Sigmoid colon (tissue), 7 donors: Measurements from ENCODE around the gene CDK11B. TPM values are rescaled to one million over a fixed set of nuclear protein-coding genes. Genes with fewer than 3 reads are reported as not detected.
"Not testable (repeated sequence)": the region's sequence is repeated elsewhere in the genome, so short reads cannot be mapped to it uniquely, and the experiment has no call there.

ENCODE experiments used
- DNase-seq: peaks from one replicate; pipeline ENCODE4 v3.0.0-alpha.2; 2019
- H3K27ac ChIP-seq, 4 donors: fragments of 200-600 bp; sonication (generic); one replicate each; pipeline ENCODE4 v1.5.1; 2016 to 2019; ENCODE audit warnings: mild to moderate bottlenecking in 1 of 4
- H3K27me3 ChIP-seq, 3 donors: fragments of 200-600 bp; sonication (generic); one replicate each; pipeline ENCODE4 v1.5.1; 2019; ENCODE audit warnings: mild to moderate bottlenecking in 1 of 3
- H3K36me3 ChIP-seq, 4 donors: fragments of 200-600 bp; sonication (generic); one replicate each; pipeline ENCODE4 v1.5.1; 2016 to 2019
- H3K4me1 ChIP-seq, 4 donors: fragments of 200-600 bp; sonication (generic); one replicate each; pipeline ENCODE4 v1.5.1; 2017 to 2019
- H3K4me3 ChIP-seq, 4 donors: fragments of 200-600 bp; sonication (generic); one replicate each; pipeline ENCODE4 v1.5.1; 2017 to 2019; ENCODE audit warnings: mild to moderate bottlenecking in 2 of 4, moderate library complexity in 1 of 4
- H3K9me3 ChIP-seq, 4 donors: fragments of 200-600 bp in 3 of 4; sonication (generic) in 3 of 4; one replicate each; pipeline versions ENCODE4 v1.5.1 to v1.6.1; 2013 to 2019
- EP300 ChIP-seq, 4 donors: sonication (generic); formaldehyde crosslinking; IDR thresholded peaks; one replicate each; pipeline ENCODE4 v1.6.1; 2017; ENCODE audit warnings: antibody characterized with exemption in 4 of 4
- POLR2A ChIP-seq, 2 donors: fragments of 450-650 bp; IDR thresholded peaks; one replicate each; pipeline ENCODE4 v1.6.1; 2016; ENCODE audit warnings: antibody characterized with exemption in 2 of 2, mild to moderate bottlenecking in 2 of 2, moderate library complexity in 2 of 2
- POLR2AphosphoS5 ChIP-seq, 4 donors: sonication (generic); formaldehyde crosslinking; IDR thresholded peaks; one replicate each; pipeline ENCODE4 v1.6.1; 2017; ENCODE audit warnings: antibody characterized with exemption in 4 of 4
- WGBS, 2 donors: extraction: QIAGEN DNeasy Blood & Tissue Kit; methylation state at CpG; one replicate each; pipeline ENCODE4 v1.1.7; 2013; 5-methylcytosine and 5-hydroxymethylcytosine counted together
- intact Hi-C: fragments of 100-400 bp; cut with DNase I; formaldehyde crosslinking; loops from one replicate; pipeline ENCODE4 v1.15.1; 2023
- polyA plus RNA-seq, 3 donors: library from polyadenylated mRNA; stranded (reverse); fragments of 200-250 nt; gene quantifications; one replicate each; pipeline ENCODE4 v1.2.3, GENCODE V29; 2013
- total RNA-seq, 4 donors: library from RNA; depleted of rRNA; stranded (reverse); fragments of >200 nt; gene quantifications; one replicate each; pipeline ENCODE4 v1.1.0, GENCODE V29; 2016
- TF ChIP-seq, protein P1 (sequence below), 4 experiments: fragments of 450-650 bp in 3 of 4; fragments of 200-600 bp in 1 of 4; IDR thresholded peaks; one replicate each; pipeline ENCODE4 v1.5.1; 2016 to 2019; ENCODE audit warnings: antibody characterized with exemption in 4 of 4, mild to moderate bottlenecking in 3 of 4, moderate library complexity in 2 of 4
- donor health status: healthy with polysubstance abuse.
- donor health status: Bipolar disorder and iron deficiency.
- donor health status: healthy.

CDK11B gene
- total RNA-seq (10 to 100 TPM; 23.9 to 51.0 (median 27.8) TPM), polyA plus RNA-seq (10 to 100 TPM; 30.0 to 38.4 (median 37.9) TPM)

DNA sequence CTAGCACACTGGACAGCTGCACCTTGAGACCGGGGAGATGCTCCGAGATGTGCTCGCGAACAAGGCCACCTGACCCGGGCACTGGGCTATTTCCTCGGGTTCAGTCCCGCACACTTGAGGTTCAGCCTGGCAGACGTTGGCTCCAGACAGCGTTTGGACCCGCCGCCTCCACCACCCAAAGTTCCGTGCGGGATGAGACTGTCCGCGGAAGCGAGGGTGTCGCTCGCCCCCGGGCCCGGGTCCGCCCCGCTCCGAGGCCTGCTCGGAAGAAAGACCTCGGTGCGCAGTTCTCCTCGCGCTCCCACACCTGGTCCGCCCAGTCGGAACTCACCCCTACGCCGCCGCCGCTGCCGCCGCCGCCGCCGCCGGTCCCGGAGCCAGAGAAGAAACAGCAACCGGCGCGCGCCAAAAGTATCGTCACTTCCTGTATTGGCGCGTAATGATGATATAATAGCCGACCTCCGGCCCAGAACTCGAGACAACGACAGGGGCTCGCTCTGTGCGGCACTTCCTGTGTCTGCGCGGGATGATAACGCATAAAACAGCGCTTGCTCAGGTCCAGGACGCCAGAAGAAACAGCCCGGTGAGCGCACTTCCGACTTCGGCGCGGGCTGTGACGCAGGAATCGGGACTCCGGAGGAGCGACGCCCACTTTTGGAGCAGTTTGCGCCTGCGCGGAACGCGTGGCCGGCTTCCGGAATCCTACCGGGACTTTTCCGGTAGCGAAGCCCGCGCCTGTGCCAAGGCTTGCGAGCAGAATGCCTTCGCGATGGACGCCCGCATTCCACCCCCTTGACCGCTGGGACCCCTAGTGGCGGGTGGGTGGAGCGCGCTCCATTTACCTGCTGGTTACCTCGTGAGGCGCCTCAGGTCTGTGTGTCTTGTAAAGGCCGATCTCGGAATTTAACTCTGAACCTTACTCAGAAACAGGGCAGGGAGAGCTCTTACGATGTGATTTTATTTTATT is at the start of gene CDK11B:
Gene CDK11B, minus strand, starts transcription at position 422 of the 967 bp plus-strand sequence. CDS start 1,519 bp downstream, outside the sequence.
- Histone ChIP-seq H3K36me3 (peaks cover 15 to 39% (median 25%) of the 10 kb centered on the region in 4 donors), H3K4me1 (peaks cover 0 to 12% (median 4%) of the 10 kb centered on the region in 4 donors), H3K27ac (peak within 1 kb of the TSS; percentile 87 to 97 (median 94)), H3K4me3 (peak within 1 kb of the TSS; percentile 56 to 80 (median 61))
- TF ChIP-seq POLR2A (IDR thresholded peaks at IDR 0.05) (peak; percentile 36 to 37), EP300 (IDR thresholded peaks at IDR 0.05) (peak in 2 of 4 donors; percentile 40 to 69), POLR2AphosphoS5 (IDR thresholded peaks at IDR 0.05) (peak; percentile 53 to 86 (median 82))
- TF ChIP-seq, protein P1, sequence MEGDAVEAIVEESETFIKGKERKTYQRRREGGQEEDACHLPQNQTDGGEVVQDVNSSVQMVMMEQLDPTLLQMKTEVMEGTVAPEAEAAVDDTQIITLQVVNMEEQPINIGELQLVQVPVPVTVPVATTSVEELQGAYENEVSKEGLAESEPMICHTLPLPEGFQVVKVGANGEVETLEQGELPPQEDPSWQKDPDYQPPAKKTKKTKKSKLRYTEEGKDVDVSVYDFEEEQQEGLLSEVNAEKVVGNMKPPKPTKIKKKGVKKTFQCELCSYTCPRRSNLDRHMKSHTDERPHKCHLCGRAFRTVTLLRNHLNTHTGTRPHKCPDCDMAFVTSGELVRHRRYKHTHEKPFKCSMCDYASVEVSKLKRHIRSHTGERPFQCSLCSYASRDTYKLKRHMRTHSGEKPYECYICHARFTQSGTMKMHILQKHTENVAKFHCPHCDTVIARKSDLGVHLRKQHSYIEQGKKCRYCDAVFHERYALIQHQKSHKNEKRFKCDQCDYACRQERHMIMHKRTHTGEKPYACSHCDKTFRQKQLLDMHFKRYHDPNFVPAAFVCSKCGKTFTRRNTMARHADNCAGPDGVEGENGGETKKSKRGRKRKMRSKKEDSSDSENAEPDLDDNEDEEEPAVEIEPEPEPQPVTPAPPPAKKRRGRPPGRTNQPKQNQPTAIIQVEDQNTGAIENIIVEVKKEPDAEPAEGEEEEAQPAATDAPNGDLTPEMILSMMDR (IDR thresholded peaks at IDR 0.05) = peak in 1 of 4 experiments; percentile 15
- peak; percentile 95 for DNase-seq
- intact Hi-C loops, H3K27me3 ChIP-seq, H3K9me3 ChIP-seq: not testable (repeated sequence)
- WGBS, 2 donors = 0% methylated on average over 72 to 74 of the region's 96 CpGs

DNA sequence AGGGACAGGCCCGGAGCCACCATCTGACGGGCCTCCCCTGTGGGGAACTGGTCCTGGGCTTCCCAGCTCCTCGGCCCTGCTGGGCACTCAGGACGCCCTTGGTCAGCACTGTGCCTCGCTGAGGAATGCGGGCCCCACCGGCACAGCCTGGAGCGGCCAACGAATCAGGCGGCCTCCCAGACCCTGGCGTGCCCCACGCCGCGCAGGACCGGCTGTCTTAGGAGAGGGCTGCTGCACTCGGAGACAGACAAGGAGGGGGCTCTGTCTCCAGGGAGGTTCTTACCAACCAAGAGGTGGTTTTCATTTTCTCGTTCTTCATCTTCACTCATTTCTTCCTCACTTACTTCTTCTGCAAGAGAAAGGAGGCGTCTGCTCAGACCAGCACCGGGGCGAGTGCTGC is 49.1 kb upstream of the CDK11B start:
- 96 to 98% methylated on average over 16 to 17 of the region's 20 CpGs for WGBS, 2 donors
- peaks cover 8 to 22% (median 11%) of the 10 kb centered on the region in 4 donors for H3K36me3 ChIP-seq
- H3K27ac ChIP-seq, H3K27me3 ChIP-seq, DNase-seq, H3K4me3 ChIP-seq, H3K4me1 ChIP-seq, H3K9me3 ChIP-seq, intact Hi-C loops: not testable (repeated sequence)

DNA sequence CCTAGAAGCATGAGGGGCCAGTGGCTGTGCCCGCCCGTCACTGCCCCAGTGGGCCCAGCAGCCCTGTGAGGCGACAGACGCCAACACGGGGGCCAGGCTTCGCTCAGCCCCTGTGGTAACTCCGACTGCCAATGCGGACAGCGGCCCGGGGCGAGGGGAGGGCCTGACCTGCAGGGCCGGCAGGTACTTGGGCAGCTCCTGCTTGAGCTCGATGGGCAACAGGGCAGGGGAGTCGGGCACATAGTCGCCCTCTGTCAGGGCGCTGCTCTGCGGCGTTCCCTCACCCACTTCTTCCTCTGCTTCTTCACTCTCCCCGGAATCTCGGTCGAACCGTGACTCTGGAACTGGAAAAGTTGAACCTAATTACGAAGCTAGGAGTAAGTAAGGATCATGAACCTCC is 48.4 kb upstream of the CDK11B start:
- DNase-seq = peak; percentile 44
- H3K4me1 ChIP-seq, H3K4me3 ChIP-seq, H3K27me3 ChIP-seq, H3K9me3 ChIP-seq, H3K27ac ChIP-seq, intact Hi-C loops: not testable (repeated sequence)
- peaks cover 8 to 22% (median 11%) of the 10 kb centered on the region in 4 donors for H3K36me3 ChIP-seq
- WGBS, 2 donors = 97 to 98% methylated on average over 16 to 17 of the region's 23 CpGs

DNA sequence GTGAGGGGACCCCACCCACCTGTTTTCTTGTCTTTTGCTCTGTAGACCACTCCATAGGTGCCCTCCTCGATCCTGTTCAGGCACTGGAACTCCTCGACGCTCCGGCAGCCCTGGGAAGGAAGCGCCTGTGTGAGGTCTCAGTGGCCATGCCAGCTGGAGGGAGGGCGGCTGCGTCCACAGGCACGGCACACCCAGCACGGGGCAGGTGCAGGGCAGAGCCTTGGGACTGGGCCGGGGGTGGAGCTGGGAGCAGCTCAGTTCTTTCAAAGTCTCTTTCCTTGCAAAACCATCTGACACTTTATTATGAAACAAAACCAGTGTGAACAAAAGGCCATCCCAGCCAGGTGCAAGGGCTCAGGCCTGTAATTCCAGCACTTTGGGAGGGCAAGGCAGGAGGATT is 46.8 kb upstream of the CDK11B start:
- intact Hi-C loops, H3K4me3 ChIP-seq, H3K9me3 ChIP-seq, H3K27me3 ChIP-seq, H3K27ac ChIP-seq, DNase-seq, H3K4me1 ChIP-seq: not testable (repeated sequence)
- H3K36me3 ChIP-seq = peaks cover 8 to 22% (median 11%) of the 10 kb centered on the region in 4 donors
- 74 to 93% methylated on average over 5 to 6 of the region's 10 CpGs for WGBS, 2 donors

DNA sequence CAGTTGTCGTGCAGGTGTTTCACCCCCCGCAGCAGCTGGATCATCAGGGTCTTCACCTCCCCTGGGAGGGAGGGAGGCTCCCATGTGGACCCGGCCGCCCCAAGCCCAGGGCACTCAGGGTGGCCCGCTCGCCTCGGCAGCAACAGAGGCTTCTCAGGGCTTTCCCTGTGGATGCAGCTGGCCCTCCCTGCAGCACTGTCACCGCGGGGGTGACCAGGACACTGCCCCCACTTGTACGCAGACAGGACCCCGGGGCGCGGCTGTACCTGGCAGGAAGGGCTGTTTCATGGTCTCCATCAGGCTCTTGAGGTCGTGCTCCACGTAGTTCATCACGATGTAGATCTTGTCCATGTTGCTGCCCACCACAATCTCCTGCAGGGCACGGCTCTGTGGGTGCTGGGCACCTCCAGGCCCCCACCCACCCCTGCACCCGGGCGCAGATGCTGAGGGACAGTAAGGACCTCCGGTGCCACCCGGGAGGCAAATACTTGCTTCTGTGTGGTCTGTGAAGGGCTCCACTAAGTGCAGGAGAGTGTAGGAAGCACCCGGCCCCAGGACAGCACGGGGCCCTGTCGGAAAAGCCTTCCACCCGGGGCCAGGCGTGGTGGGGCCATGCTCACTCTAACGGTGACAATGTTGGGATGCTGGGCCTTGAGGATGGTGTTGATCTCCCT is 45.6 kb upstream of the CDK11B start:
- H3K27me3 ChIP-seq, H3K27ac ChIP-seq, H3K4me3 ChIP-seq, H3K4me1 ChIP-seq, H3K9me3 ChIP-seq, intact Hi-C loops: not testable (repeated sequence)
- peaks cover 8 to 22% (median 11%) of the 10 kb centered on the region in 4 donors for H3K36me3 ChIP-seq
- 96% methylated on average over 27 of the region's 27 CpGs for WGBS, 2 donors
- DNase-seq = peak; percentile 35

DNA sequence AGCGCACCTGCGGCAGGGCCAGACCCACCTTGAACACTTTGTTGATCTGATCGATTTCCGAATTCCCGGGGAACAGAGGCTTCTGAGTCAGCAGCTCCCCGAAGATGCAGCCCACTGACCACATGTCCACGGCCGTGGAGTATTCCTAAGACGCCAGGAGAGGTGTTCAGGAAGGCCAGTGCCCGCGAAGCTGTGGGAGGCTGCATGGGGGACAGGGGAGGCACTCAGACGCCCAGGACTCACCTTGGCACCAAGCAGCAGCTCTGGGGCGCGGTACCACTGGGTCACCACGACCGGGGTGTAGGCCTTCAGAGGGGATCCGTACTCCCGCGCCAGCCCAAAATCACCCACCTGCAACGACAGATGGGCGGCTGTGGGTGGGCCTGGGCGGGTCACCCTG is 45.0 kb upstream of the CDK11B start:
- no peaks in the 10 kb centered on the region for H3K9me3 ChIP-seq
- peaks cover 8 to 22% (median 11%) of the 10 kb centered on the region in 4 donors for H3K36me3 ChIP-seq
- intact Hi-C loops = no loop called here
- no peak overlapping the region for H3K27ac ChIP-seq
- TF ChIP-seq EP300 (IDR thresholded peaks at IDR 0.05) = no peak
- no peak for TF ChIP-seq POLR2A (IDR thresholded peaks at IDR 0.05)
- TF ChIP-seq, protein P1 (IDR thresholded peaks at IDR 0.05) = no peak
- no peak for TF ChIP-seq POLR2AphosphoS5 (IDR thresholded peaks at IDR 0.05)
- no peaks in the 10 kb centered on the region for H3K27me3 ChIP-seq
- no peak overlapping the region for H3K4me3 ChIP-seq
- peak; percentile 54 for DNase-seq
- 96% methylated on average over 22 of the region's 22 CpGs for WGBS, 2 donors
- no peaks in the 10 kb centered on the region for H3K4me1 ChIP-seq

DNA sequence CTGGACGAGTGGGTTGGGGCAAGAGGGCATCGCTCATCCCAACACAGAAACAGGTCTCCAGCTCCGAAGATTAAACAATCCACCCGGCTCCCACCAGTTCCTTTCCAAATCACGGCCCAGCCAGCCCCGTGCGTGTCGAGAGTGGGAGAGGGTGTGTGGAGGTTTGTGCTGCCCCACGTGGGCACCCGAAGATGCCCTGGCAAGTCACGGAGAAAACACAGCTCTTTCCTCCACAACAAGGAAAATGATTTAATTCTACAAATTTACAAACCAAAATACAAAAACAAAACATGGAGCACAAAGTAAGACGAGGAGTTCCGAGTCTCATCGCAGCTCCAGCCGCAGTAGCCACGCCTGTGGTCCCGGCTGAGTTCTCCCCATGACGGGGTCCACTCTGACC is 43.7 kb upstream of the CDK11B start:
- H3K36me3 ChIP-seq = peaks cover 8 to 22% (median 11%) of the 10 kb centered on the region in 4 donors
- intact Hi-C loops, H3K27me3 ChIP-seq, H3K9me3 ChIP-seq, H3K4me3 ChIP-seq, H3K27ac ChIP-seq, DNase-seq, H3K4me1 ChIP-seq: not testable (repeated sequence)
- WGBS, 2 donors = 85 to 90% methylated on average over 6 to 7 of the region's 18 CpGs

DNA sequence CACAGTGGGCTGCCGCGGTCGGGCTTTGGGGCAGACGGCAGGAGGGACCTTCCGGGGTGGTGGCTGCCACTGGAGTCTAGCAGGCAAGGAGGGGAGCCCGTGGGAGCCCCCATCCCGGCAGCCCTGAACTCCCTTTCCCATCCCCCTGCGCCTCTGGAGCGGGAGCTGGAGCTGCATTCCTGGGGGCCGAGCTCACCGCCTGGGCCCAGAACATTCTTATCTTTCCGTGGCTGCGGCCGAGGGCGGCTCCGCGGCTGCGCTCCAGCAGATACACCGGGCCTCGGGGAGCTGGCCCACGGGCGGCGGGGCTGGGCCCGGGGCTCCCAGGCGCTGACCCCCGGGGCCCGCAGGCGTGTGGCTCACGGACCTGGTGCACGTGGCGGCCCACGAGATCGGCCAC is 41.8 kb upstream of the CDK11B start:
- H3K9me3 ChIP-seq, DNase-seq, H3K27me3 ChIP-seq, H3K4me3 ChIP-seq, H3K4me1 ChIP-seq, H3K27ac ChIP-seq, intact Hi-C loops: not testable (repeated sequence)
- no CpG with 5 or more reads among the region's 33 CpGs for WGBS, 2 donors
- peaks cover 8 to 15% (median 9%) of the 10 kb centered on the region in 4 donors for H3K36me3 ChIP-seq

DNA sequence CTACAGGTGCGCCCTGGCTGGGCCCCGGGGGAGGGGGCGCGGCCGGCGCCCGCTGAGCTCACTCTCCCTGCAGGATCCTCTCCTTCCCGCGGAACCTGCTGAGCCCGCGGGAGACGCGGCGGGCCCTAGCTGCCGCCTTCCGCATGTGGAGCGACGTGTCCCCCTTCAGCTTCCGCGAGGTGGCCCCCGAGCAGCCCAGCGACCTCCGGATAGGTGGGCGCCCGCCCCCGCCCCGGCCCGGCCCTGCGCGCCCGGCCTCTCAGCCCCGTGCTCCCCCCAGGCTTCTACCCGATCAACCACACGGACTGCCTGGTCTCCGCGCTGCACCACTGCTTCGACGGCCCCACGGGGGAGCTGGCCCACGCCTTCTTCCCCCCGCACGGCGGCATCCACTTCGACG is 41.3 kb upstream of the CDK11B start:
- not testable (repeated sequence) for DNase-seq

DNA sequence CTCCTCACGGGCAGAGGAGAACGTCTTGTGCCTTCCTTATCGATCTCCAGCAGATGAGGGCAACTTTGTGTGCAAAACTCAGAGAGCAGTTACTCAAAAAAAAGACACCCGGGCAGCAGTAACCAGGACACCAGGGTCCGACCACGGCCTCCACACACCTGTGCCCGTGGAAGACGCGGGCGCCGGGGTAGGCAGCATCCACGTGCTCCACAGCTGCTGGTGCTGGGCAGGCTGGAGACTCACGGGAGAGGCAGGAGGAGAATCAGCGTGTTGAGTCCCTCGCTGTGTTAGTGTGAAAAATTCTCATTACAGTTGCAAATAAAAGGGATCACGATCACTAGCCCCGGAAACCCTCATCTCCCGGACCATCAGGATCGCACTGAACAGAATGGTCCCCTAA is 40.3 kb upstream of the CDK11B start:
- H3K27ac ChIP-seq, H3K36me3 ChIP-seq, H3K9me3 ChIP-seq, H3K4me1 ChIP-seq, intact Hi-C loops, H3K4me3 ChIP-seq, H3K27me3 ChIP-seq: not testable (repeated sequence)
- peak; percentile 14 for DNase-seq
- WGBS, 2 donors = 94 to 96% methylated on average over 15 of the region's 19 CpGs

More for the DNA sequence above, 41.3 kb upstream of the CDK11B start:
- H3K4me3 ChIP-seq, H3K4me1 ChIP-seq, H3K27me3 ChIP-seq, intact Hi-C loops, H3K9me3 ChIP-seq, H3K27ac ChIP-seq: not testable (repeated sequence)
- peaks cover 8 to 15% (median 9%) of the 10 kb centered on the region in 4 donors for H3K36me3 ChIP-seq
- WGBS, 2 donors = no CpG with 5 or more reads among the region's 45 CpGs
